Measurements from ENCODE around the gene C11orf87.

DNA sequence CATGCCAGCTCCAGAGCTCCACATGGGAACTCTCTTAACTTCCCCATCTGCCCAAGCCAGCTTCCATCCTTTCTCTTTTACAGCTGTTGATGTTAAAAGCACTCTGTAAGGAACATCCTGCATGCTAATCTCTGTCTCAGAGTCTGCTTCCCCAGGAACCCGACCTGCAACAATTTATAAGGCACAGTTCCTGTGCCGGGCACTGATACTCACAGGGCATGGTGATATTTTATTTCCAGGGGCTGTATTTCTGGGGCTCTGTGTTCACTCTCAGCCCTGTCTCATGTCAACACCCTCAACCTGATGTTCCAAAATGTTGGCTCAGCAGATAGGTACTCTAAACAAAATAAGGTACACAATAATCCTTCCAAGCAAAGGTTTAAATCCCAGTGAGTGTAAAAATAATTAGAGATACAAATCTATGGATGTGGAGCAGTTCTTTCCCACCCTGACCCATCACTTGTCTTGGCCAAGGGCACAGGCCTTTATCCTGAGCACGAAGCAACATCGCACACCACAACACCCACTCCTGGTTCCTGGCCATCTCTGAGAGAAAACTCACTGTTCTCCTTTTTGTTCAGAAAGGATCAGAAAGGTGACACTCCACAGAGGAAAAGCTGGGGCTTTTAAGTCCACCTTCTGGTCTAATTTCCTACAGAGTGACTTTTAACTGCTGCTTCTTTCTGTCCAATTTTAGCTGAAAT is 44.8 kb upstream of the C11orf87 start:
- TF ChIP-seq, protein P1, sequence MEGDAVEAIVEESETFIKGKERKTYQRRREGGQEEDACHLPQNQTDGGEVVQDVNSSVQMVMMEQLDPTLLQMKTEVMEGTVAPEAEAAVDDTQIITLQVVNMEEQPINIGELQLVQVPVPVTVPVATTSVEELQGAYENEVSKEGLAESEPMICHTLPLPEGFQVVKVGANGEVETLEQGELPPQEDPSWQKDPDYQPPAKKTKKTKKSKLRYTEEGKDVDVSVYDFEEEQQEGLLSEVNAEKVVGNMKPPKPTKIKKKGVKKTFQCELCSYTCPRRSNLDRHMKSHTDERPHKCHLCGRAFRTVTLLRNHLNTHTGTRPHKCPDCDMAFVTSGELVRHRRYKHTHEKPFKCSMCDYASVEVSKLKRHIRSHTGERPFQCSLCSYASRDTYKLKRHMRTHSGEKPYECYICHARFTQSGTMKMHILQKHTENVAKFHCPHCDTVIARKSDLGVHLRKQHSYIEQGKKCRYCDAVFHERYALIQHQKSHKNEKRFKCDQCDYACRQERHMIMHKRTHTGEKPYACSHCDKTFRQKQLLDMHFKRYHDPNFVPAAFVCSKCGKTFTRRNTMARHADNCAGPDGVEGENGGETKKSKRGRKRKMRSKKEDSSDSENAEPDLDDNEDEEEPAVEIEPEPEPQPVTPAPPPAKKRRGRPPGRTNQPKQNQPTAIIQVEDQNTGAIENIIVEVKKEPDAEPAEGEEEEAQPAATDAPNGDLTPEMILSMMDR (conservative IDR thresholded peaks at IDR 0.05; ENCODE audit: low read depth in 2 of 2): no peak
- TF ChIP-seq, protein P2, sequence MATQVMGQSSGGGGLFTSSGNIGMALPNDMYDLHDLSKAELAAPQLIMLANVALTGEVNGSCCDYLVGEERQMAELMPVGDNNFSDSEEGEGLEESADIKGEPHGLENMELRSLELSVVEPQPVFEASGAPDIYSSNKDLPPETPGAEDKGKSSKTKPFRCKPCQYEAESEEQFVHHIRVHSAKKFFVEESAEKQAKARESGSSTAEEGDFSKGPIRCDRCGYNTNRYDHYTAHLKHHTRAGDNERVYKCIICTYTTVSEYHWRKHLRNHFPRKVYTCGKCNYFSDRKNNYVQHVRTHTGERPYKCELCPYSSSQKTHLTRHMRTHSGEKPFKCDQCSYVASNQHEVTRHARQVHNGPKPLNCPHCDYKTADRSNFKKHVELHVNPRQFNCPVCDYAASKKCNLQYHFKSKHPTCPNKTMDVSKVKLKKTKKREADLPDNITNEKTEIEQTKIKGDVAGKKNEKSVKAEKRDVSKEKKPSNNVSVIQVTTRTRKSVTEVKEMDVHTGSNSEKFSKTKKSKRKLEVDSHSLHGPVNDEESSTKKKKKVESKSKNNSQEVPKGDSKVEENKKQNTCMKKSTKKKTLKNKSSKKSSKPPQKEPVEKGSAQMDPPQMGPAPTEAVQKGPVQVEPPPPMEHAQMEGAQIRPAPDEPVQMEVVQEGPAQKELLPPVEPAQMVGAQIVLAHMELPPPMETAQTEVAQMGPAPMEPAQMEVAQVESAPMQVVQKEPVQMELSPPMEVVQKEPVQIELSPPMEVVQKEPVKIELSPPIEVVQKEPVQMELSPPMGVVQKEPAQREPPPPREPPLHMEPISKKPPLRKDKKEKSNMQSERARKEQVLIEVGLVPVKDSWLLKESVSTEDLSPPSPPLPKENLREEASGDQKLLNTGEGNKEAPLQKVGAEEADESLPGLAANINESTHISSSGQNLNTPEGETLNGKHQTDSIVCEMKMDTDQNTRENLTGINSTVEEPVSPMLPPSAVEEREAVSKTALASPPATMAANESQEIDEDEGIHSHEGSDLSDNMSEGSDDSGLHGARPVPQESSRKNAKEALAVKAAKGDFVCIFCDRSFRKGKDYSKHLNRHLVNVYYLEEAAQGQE (IDR thresholded peaks at IDR 0.05; ENCODE audit: unreplicated experiment): no peak

Measured in GM23338 (cell line).